ENCODE data around the gene DCAF17. TPM values are rescaled to one million over a fixed set of nuclear protein-coding genes. Genes with fewer than 3 reads are reported as not detected.

The DCAF17 gene
- total RNA-seq, 1 experiment from 2014 or later: 11.1 TPM

- POLR2A ChIA-PET (ENCODE audit: unreplicated experiment): no interaction called here
- H3K79me2 ChIP-seq (ENCODE audit: low read length): peaks cover 65% of the 10 kb centered on the region
Observed at GRCh38 chr2:171407030-171407675, 26.9 kb upstream of the DCAF17 start.

DNA sequence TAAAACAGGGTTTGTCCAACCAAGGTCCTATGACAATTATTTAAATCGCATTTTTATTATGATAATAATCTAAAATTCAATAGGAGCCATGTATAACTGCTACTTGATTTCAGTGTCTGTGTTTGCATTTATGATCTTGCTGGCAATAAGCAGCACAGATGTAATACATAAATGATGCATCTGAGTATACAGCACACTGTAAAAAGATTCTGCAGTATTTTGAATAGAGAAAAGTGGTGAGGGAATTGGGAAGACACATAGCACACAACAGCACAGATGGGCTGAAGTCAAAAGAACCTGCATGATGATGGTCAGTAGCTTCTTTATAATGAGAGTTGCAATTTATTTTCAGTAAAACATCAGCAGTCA is 26.4 kb upstream of the DCAF17 start:
- Histone ChIP-seq H2AFZ (ENCODE audit: low read length) (no peak overlapping the region), H3K4me1 (ENCODE audit: insufficient read depth, low read length) (peaks cover 57% of the 10 kb centered on the region), H3K79me2 (ENCODE audit: low read length) (peaks cover 65% of the 10 kb centered on the region), H3K27ac (ENCODE audit: low read length) (no peak overlapping the region), H3K36me3 (ENCODE audit: low read depth, low read length) (peaks cover 9% of the 10 kb centered on the region; the same call in 1 of the 2 replicates), H3K4me3 (ENCODE audit: low read length) (no peak overlapping the region), H3F3A (ENCODE audit: low read length, unreplicated experiment) (peaks cover 2% of the 10 kb centered on the region), H3K27me3 (ENCODE audit: low read length) (no peaks in the 10 kb centered on the region), H3K9ac (ENCODE audit: low read length) (no peak overlapping the region), H4K20me1 (ENCODE audit: low read length) (no peaks in the 10 kb centered on the region), H3K9me2 (replicated peaks; ENCODE audit: low read length) (no peaks in the 10 kb centered on the region), H3K4me2 (ENCODE audit: low read length) (no peak overlapping the region), H3K9me3 (ENCODE audit: low read length) (no peaks in the 10 kb centered on the region)
- POLR2A ChIA-PET (ENCODE audit: unreplicated experiment): interaction anchor here (0.6 kb wide), 1 partner anchor 15 kb away, joined by 8 read pairs; no protein-coding TSS in a partner anchor
- TF ChIP-seq EZH2phosphoT487 (IDR thresholded peaks at IDR 0.05; ENCODE audit: borderline replicate concordance, low read length) (no peak), EZH2 (IDR thresholded peaks at IDR 0.05; ENCODE audit: low read length, unreplicated experiment) (no peak), CTCF (conservative IDR thresholded peaks at IDR 0.05; ENCODE audit: low read depth, low read length) (no peak)
- CTCF ChIA-PET: no interaction called here
- DNase-seq (no peak), ATAC-seq (no peak)
- no TSS peak for BruUV-seq (replicated peaks)
- intact Hi-C loops (cut with micrococcal nuclease): no loop called here

More at GRCh38 chr2:171407030-171407675, 26.9 kb upstream of the DCAF17 start:
- intact Hi-C loops (cut with micrococcal nuclease): no loop called here
- CTCF ChIA-PET: no interaction called here
- no peak overlapping the region for H2AFZ ChIP-seq (ENCODE audit: low read length)
- no peak for DNase-seq
- BruUV-seq (replicated peaks): no TSS peak
- peaks cover 56% of the 10 kb centered on the region for H3K4me1 ChIP-seq (ENCODE audit: insufficient read depth, low read length)
- no peaks in the 10 kb centered on the region for H3K9me2 ChIP-seq (replicated peaks; ENCODE audit: low read length)
- TF ChIP-seq EZH2phosphoT487 (IDR thresholded peaks at IDR 0.05; ENCODE audit: borderline replicate concordance, low read length) (no peak), EZH2 (IDR thresholded peaks at IDR 0.05; ENCODE audit: low read length, unreplicated experiment) (no peak), CTCF (conservative IDR thresholded peaks at IDR 0.05; ENCODE audit: low read depth, low read length) (no peak)
- ATAC-seq: no peak
- H3K27me3 ChIP-seq (ENCODE audit: low read length): no peaks in the 10 kb centered on the region
- H3K27ac ChIP-seq (ENCODE audit: low read length): no peak overlapping the region
- no peak overlapping the region for H3K4me3 ChIP-seq (ENCODE audit: low read length)
- H3F3A ChIP-seq (ENCODE audit: low read length, unreplicated experiment): peaks cover 3% of the 10 kb centered on the region
- H4K20me1 ChIP-seq (ENCODE audit: low read length): no peaks in the 10 kb centered on the region
- H3K36me3 ChIP-seq (ENCODE audit: low read depth, low read length): peaks cover 10% of the 10 kb centered on the region; the same call in 1 of the 2 replicates
- no peak overlapping the region for H3K9ac ChIP-seq (ENCODE audit: low read length)
- H3K9me3 ChIP-seq (ENCODE audit: low read length): no peaks in the 10 kb centered on the region
- H3K4me2 ChIP-seq (ENCODE audit: low read length): no peak overlapping the region

DNA sequence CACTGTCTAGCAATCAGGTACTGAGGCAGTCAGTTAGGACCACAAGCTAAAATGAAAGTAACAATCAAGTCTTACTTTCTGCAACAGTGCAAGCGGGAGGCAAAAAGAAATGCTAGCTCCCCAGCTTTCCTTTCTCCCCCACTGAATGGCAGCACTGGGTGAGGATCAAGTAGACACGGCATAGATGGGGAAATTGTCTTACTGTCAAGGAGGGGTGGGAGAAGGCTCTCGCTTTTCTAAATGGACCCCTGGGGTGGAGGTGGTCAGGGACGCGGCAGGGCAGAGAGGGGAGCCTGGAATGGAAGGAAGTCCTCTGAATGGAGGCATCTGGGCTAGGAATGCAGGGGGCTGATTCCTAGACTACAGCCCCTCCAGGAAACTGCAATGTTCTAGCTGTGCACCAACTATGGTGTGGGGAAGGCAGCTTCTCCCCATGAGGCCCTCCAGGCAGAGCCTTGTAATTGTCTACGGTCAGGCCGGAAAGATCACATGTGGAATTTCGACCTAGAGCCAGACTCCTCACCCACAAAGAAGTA is 24.5 kb upstream of the DCAF17 start:
- POLR2A ChIA-PET (ENCODE audit: unreplicated experiment): no interaction called here
- intact Hi-C loops (cut with micrococcal nuclease): no loop called here
- peaks cover 67% of the 10 kb centered on the region for H3K79me2 ChIP-seq (ENCODE audit: low read length)
- H2AFZ ChIP-seq (ENCODE audit: low read length): no peak overlapping the region
- TF ChIP-seq EZH2phosphoT487 (IDR thresholded peaks at IDR 0.05; ENCODE audit: borderline replicate concordance, low read length) (no peak), CTCF (conservative IDR thresholded peaks at IDR 0.05; ENCODE audit: low read depth, low read length) (no peak), EZH2 (IDR thresholded peaks at IDR 0.05; ENCODE audit: low read length, unreplicated experiment) (no peak)
- no peak overlapping the region for H3K9ac ChIP-seq (ENCODE audit: low read length)
- peaks cover 9% of the 10 kb centered on the region; the same call in 1 of the 2 replicates for H3K36me3 ChIP-seq (ENCODE audit: low read depth, low read length)
- no peaks in the 10 kb centered on the region for H3K27me3 ChIP-seq (ENCODE audit: low read length)
- H3K4me1 ChIP-seq (ENCODE audit: insufficient read depth, low read length): peaks cover 44% of the 10 kb centered on the region
- H4K20me1 ChIP-seq (ENCODE audit: low read length): no peaks in the 10 kb centered on the region
- CTCF ChIA-PET: no interaction called here
- no peak overlapping the region for H3K4me2 ChIP-seq (ENCODE audit: low read length)
- DNase-seq (no peak), ATAC-seq (no peak)
- H3F3A ChIP-seq (ENCODE audit: low read length, unreplicated experiment): no peaks in the 10 kb centered on the region
- H3K9me3 ChIP-seq (ENCODE audit: low read length): no peaks in the 10 kb centered on the region
- no peaks in the 10 kb centered on the region for H3K9me2 ChIP-seq (replicated peaks; ENCODE audit: low read length)
- no peak overlapping the region for H3K27ac ChIP-seq (ENCODE audit: low read length)
- H3K4me3 ChIP-seq (ENCODE audit: low read length): no peak overlapping the region
- BruUV-seq (replicated peaks): no TSS peak

Measured in PC-3 (cell line).